HEK293T (cell line): ENCODE data around the gene IRS1.

Experiments
- CTCF ChIA-PET: fragments of 350-600 bp; formaldehyde crosslinking; extraction: SDS; loops from one replicate; lab custom pipeline; 2021; ENCODE audit warnings: antibody characterized with exemption, inconsistent platforms; lab: Yijun Ruan, JAX
- POLR2A ChIA-PET: fragments of 350-600 bp; formaldehyde crosslinking; extraction: SDS; loops from one replicate; lab custom pipeline; 2020; ENCODE audit warnings: antibody characterized with exemption, inconsistent platforms; lab: Yijun Ruan, JAX
- DNase-seq: peaks from one replicate; pipeline ENCODE4 v3.0.0; 2012; ENCODE audit warnings: mixed read lengths; ENCODE audit errors: extremely low spot score
- ARNT ChIP-seq: fragments of 450-650 bp; IDR thresholded peaks from 2 replicates; pipeline ENCODE4 v1.6.1; 2017; ENCODE audit warnings: mild to moderate bottlenecking
- BHLHE40 ChIP-seq: fragments of 450-650 bp; IDR thresholded peaks from 2 replicates; pipeline ENCODE4 v1.6.1; 2016; ENCODE audit warnings: mild to moderate bottlenecking, moderate library complexity, borderline replicate concordance
- CTBP1 ChIP-seq: fragments of 450-650 bp; IDR thresholded peaks from 2 replicates; pipeline ENCODE4 v1.6.1; 2016; ENCODE audit warnings: borderline replicate concordance
- ELF4 ChIP-seq: fragments of 450-650 bp; IDR thresholded peaks from 2 replicates; pipeline ENCODE4 v1.6.1; 2017; ENCODE audit warnings: antibody characterized with exemption
- FOXA1 ChIP-seq: fragments of 450-650 bp; IDR thresholded peaks from 2 replicates; pipeline ENCODE4 v1.6.1; 2016; ENCODE audit warnings: mild to moderate bottlenecking
- FOXK2 ChIP-seq: fragments of 450-650 bp; IDR thresholded peaks from 2 replicates; pipeline ENCODE4 v1.6.1; 2016; ENCODE audit warnings: mild to moderate bottlenecking
- FOXM1 ChIP-seq: fragments of 450-650 bp; IDR thresholded peaks from 2 replicates; pipeline ENCODE4 v1.6.1; 2017; ENCODE audit warnings: mild to moderate bottlenecking, borderline replicate concordance
- HDGF ChIP-seq: fragments of 450-650 bp; IDR thresholded peaks from 2 replicates; pipeline ENCODE4 v1.6.1; 2017; ENCODE audit warnings: antibody characterized with exemption, borderline replicate concordance
- L3MBTL2 ChIP-seq: fragments of 450-650 bp; conservative IDR thresholded peaks from 2 replicates; pipeline ENCODE4 v1.6.1; 2016; ENCODE audit warnings: mild to moderate bottlenecking
- LEF1 ChIP-seq: fragments of 450-650 bp; IDR thresholded peaks from 2 replicates; pipeline ENCODE4 v1.6.1; 2017; ENCODE audit warnings: mild to moderate bottlenecking, borderline replicate concordance
- NFRKB ChIP-seq: fragments of 450-650 bp; IDR thresholded peaks from 2 replicates; pipeline ENCODE4 v1.6.1; 2016; ENCODE audit warnings: mild to moderate bottlenecking, moderate library complexity
- PKNOX1 ChIP-seq: fragments of 450-650 bp; IDR thresholded peaks from 2 replicates; pipeline ENCODE4 v1.6.1; 2016
- SP1 ChIP-seq: fragments of 450-650 bp; IDR thresholded peaks from 2 replicates; pipeline ENCODE4 v1.6.1; 2017
- SUZ12 ChIP-seq: fragments of 450-650 bp; IDR thresholded peaks from 2 replicates; pipeline ENCODE4 v1.6.1; 2016; ENCODE audit warnings: mild to moderate bottlenecking
- TARDBP ChIP-seq: fragments of 450-650 bp; IDR thresholded peaks from 2 replicates; pipeline ENCODE4 v1.6.1; 2016
- ZNF384 ChIP-seq: fragments of 450-650 bp; IDR thresholded peaks from 2 replicates; pipeline ENCODE4 v1.6.1; 2016

The IRS1 gene

DNA sequence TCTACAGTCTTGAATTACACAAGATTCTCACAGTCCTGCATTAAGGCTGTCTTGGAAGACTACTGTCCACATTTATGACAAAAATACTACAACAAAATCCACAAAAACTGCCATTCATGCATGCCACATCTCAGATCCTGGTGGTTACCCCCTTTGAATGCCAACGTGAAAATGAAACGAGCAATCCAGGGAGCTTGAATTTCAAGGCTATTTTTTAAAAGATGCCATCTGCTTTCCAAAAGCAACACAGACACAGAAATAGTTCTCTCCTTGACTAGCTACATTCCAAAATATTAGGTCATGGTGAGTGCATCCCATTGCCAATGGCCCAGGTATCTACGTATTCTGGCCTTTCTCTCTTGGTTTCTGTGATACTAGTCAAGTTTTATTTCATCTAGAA, 36.3 kb downstream of the IRS1 start:
- ChIA-PET CTCF (no interaction called here), POLR2A (no interaction called here)
- DNase-seq: no peak
- TF ChIP-seq ELF4 (no peak), BHLHE40 (no peak), PKNOX1 (no peak), L3MBTL2 (no peak), ZNF384 (no peak), LEF1 (no peak), SP1 (no peak), HDGF (no peak), SUZ12 (no peak), CTBP1 (no peak), ARNT (no peak)

DNA sequence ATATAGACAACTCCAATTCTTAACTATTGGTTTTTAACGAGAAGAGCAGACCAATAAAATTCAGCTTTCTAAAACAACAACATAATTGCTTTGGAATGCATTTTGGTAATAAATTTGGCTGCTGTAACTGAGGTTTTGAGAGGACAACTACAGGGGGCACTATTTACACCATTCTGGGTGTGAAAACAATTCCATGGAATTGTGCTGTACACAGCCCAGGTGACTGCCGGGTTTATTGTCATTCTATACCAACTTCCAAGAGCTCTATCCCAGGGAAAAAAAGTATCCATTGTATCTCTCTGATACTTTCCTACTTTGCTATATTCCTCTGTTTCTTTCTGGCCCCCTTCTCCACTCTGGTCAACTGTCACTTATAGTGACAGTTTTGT, 38.4 kb downstream of the IRS1 start:
- no peak for DNase-seq
- CTCF ChIA-PET: interaction anchor here (0.6 to 0.8 kb wide), 4 partner anchors 63 to 1984 kb away, joined by 3 read pairs; no protein-coding TSS in a partner anchor
- no peak for TF ChIP-seq FOXA1
- no peak for TF ChIP-seq ARNT
- no peak for TF ChIP-seq LEF1
- TF ChIP-seq FOXK2: no peak
- no peak for TF ChIP-seq ZNF384
- no peak for TF ChIP-seq SUZ12
- TF ChIP-seq SP1: no peak
- no peak for TF ChIP-seq ELF4
- TF ChIP-seq BHLHE40: no peak
- no peak for TF ChIP-seq NFRKB
- TF ChIP-seq CTBP1: no peak
- no peak for TF ChIP-seq L3MBTL2
- no peak for TF ChIP-seq FOXM1
- TF ChIP-seq PKNOX1: no peak
- TF ChIP-seq HDGF: no peak
- TF ChIP-seq TARDBP: no peak
- POLR2A ChIA-PET: no interaction called here

DNA sequence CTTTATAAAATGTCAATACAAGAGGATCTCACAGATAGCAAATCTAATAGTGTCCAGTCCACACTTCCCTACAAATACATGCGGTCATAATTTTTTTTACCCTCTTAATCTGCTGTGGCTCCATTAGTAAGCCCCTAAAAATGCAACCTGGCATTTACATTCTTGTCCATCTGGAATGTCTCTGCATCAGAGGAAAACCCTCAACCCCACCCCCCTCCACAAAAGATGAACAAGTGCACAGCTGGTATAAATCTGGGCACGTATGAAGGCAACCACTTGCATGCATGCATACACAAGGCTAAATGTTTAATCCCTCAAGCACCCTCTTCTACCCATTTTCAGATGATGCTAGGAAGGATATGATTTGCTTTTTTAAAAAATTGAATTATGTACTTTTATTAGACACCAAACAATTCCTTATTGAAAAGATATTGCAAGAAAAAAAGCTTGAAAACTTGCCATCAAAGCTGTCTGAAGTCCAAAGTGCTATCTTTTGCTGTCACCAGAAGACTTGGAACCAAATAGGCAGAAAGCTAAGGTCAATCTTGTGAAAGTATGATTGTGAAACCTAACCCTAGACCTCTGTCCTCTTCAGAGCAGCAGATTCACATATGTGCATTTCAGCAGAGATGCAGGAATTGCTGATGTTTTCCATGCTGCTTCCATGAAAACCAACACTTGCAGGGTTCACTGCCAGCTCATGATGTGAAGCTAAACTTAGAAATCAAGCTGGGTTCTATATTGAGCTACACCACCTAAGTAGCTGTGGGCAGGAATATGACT, 39.0 kb downstream of the IRS1 start:
- CTCF ChIA-PET: interaction anchor here (0.7 to 0.8 kb wide), 2 partner anchors 62 to 729 kb away, joined by 3 read pairs; no protein-coding TSS in a partner anchor
- no peak for TF ChIP-seq HDGF
- no peak for TF ChIP-seq TARDBP
- no peak for TF ChIP-seq L3MBTL2
- no peak for TF ChIP-seq ARNT
- TF ChIP-seq ELF4: no peak
- no peak for TF ChIP-seq LEF1
- no peak for TF ChIP-seq FOXA1
- no peak for TF ChIP-seq PKNOX1
- TF ChIP-seq ZNF384: no peak
- POLR2A ChIA-PET: no interaction called here

GRCh38 chr2:226759768-226760167, 39.9 kb downstream of the IRS1 start:
- no peak for TF ChIP-seq L3MBTL2
- no peak for TF ChIP-seq FOXK2
- no peak for TF ChIP-seq ZNF384
- no peak for DNase-seq
- POLR2A ChIA-PET: no interaction called here
- CTCF ChIA-PET: no interaction called here

More for the DNA sequence above, 39.0 kb downstream of the IRS1 start:
- DNase-seq: no peak

DNA sequence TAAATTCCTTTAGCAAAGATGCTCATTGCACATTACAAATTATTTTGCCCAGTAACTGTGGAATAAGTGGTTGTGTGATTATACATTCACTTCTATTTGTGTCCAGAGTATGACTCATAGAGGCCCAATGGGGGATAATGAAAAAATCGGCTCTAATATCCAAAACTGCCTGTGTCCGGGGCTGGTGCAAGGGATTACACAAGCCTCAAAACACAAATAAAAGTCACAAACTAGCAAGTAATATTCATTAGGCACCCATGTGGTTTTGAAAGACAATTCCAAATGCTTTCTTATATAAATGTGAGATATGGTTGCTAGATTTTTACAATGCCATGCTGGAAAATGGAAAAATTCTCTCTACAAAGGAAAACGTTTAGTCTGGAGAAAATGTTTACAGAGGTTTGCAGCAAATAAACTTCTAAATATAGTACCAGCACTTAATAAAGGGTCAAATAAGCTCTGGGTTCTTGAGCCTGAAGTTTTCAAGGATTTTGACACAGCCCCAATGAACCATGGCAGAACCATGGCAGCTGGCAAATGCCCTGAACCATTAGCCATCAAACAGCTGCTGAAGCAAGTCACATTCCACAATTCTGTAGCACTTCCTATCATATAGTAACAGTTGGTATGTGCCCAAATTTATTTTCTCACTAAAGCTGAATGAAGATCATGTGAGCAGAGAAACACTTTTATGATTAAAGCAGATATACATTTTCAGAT, 40.5 kb downstream of the IRS1 start:
- ChIA-PET CTCF (no interaction called here), POLR2A (no interaction called here)
- no peak for TF ChIP-seq LEF1
- no peak for TF ChIP-seq SUZ12
- no peak for TF ChIP-seq ZNF384
- TF ChIP-seq PKNOX1: no peak
- TF ChIP-seq L3MBTL2: no peak
- no peak for TF ChIP-seq HDGF
- TF ChIP-seq ARNT: no peak
- no peak for TF ChIP-seq FOXA1
- no peak for TF ChIP-seq NFRKB
- no peak for TF ChIP-seq TARDBP
- no peak for TF ChIP-seq FOXM1
- no peak for TF ChIP-seq FOXK2
- no peak for TF ChIP-seq CTBP1
- no peak for TF ChIP-seq ELF4

More for the DNA sequence above, 40.5 kb downstream of the IRS1 start:
- DNase-seq: no peak
